K562 (cell line): Measurements from ENCODE around the gene TRMT1. TPM values are rescaled to one million over a fixed set of nuclear protein-coding genes. Genes with fewer than 3 reads are reported as not detected.

Experiments
- CREBBP ChIP-seq: IDR thresholded peaks from one replicate; pipeline ENCODE4 v1.6.1; 2012; ENCODE audit warnings: low read depth, mild to moderate bottlenecking, control low read depth, inconsistent platforms, low read length
- DACH1 ChIP-seq: fragments of 450-650 bp; IDR thresholded peaks from 2 replicates; pipeline ENCODE4 v1.6.1; 2018; ENCODE audit not compliant: partially characterized antibody
- GABPB2 ChIP-seq: fragments of 250-450 bp; sonication (Bioruptor Pico); conservative IDR thresholded peaks from 2 replicates; pipeline ENCODE4 v1.5.1; 2021; ENCODE audit warnings: mild to moderate bottlenecking
- HDAC1 ChIP-seq, 2 experiments: fragments of 450-650 bp; IDR thresholded peaks; 2 replicates each; pipeline ENCODE4 v1.6.1; 2016 to 2017; ENCODE audit warnings: inconsistent platforms in 1 of 2, mild to moderate bottlenecking in 1 of 2, moderate library complexity in 1 of 2
- HMG20A ChIP-seq: fragments of 450-650 bp; formaldehyde crosslinking; conservative IDR thresholded peaks from 2 replicates; pipeline ENCODE4 v1.4.0; 2020; ENCODE audit warnings: mild to moderate bottlenecking, mixed read lengths
- MAZ ChIP-seq, 2 experiments: fragments of 450-650 bp in 1 of 2; sonication (generic) in 1 of 2; formaldehyde crosslinking; IDR thresholded peaks in 1 of 2; conservative IDR thresholded peaks in 1 of 2; 2 replicates each; pipeline versions ENCODE4 v1.4.0 to v1.5.0; 2020; ENCODE audit warnings: mild to moderate bottlenecking in 1 of 2, missing genetic modification reagents in 1 of 2
- MIER1 ChIP-seq: fragments of 450-650 bp; IDR thresholded peaks from 2 replicates; pipeline ENCODE4 v1.6.1; 2016; ENCODE audit warnings: antibody characterized with exemption, mild to moderate bottlenecking, low read depth
- MNT ChIP-seq, 2 experiments: fragments of 450-650 bp; conservative IDR thresholded peaks; 2 replicates each; pipeline ENCODE4 v1.6.1; 2017; ENCODE audit warnings: mild to moderate bottlenecking in 2 of 2, moderate library complexity in 2 of 2
- SAP30 ChIP-seq: fragments of 200-600 bp; sonication (generic); IDR thresholded peaks from 2 replicates; pipeline ENCODE4 v1.6.1; 2012; ENCODE audit warnings: borderline replicate concordance, low read depth, mild to moderate bottlenecking, moderate library complexity, low read length, control low read depth, inconsistent platforms; ENCODE audit not compliant: insufficient read depth, poor library complexity, severe bottlenecking
- SRF ChIP-seq, 2 experiments: fragments of 250-450, 450-650 bp in 1 of 2; sonication (Bioruptor Pico) in 1 of 2; sonication (generic) in 1 of 2; formaldehyde crosslinking; IDR thresholded peaks; 2 replicates each; pipeline versions ENCODE4 v1.5.0 to v1.5.1; 2020 to 2022; ENCODE audit warnings: mild to moderate bottlenecking in 1 of 2, missing genetic modification reagents in 1 of 2
- STAT6 ChIP-seq: sonication (generic); formaldehyde crosslinking; IDR thresholded peaks from 2 replicates; pipeline ENCODE4 v1.8.1; 2023; ENCODE audit warnings: mild to moderate bottlenecking, missing genetic modification reagents
- XRCC5 ChIP-seq: fragments of 200-400 bp; formaldehyde crosslinking; IDR thresholded peaks from 2 replicates; pipeline ENCODE4 v1.6.1; 2017; ENCODE audit warnings: low read depth, mild to moderate bottlenecking, low read length
- ZNF3 ChIP-seq: fragments of 250-450 bp; sonication (Bioruptor Pico); IDR thresholded peaks from 2 replicates; pipeline ENCODE4 v1.5.0; 2021; ENCODE audit warnings: mild to moderate bottlenecking, moderate library complexity
- ZNF436 ChIP-seq: fragments of 250-450, 450-650 bp; sonication (Bioruptor Pico); formaldehyde crosslinking; IDR thresholded peaks from 2 replicates; pipeline ENCODE4 v1.7.0; 2020; ENCODE audit warnings: mild to moderate bottlenecking
- ZNF511 ChIP-seq: sonication (generic); formaldehyde crosslinking; IDR thresholded peaks from 2 replicates; pipeline ENCODE4 v1.8.0; 2022; ENCODE audit warnings: mild to moderate bottlenecking, missing genetic modification reagents
- ZNF609 ChIP-seq: sonication (generic); formaldehyde crosslinking; IDR thresholded peaks from 2 replicates; pipeline ENCODE4 v1.8.1; 2023; ENCODE audit warnings: missing genetic modification reagents, mild to moderate bottlenecking, borderline replicate concordance
- ZNF717 ChIP-seq: fragments of 250-450 bp; sonication (Bioruptor Pico); IDR thresholded peaks from 2 replicates; pipeline ENCODE4 v1.5.0; 2021
- polyA plus RNA-seq, 8 experiments: library from polyadenylated mRNA; depleted of rRNA in 4 of 8; stranded (reverse) in 5 of 8; unstranded in 3 of 8; fragments of >200 nt; fragmentation: Nextera tagmentation in 2 of 8; fragmentation: Illumina TruSeq in 1 of 8; extraction: Ambion mirVana in 2 of 8; extraction: Trizol in 1 of 8; gene quantifications; 2 replicates each; pipeline versions ENCODE4 v1.2.1 to v1.2.3, GENCODE V29; 2011 to 2014; ENCODE audit warnings: inconsistent platforms in 1 of 8, missing spikeins in 1 of 8
- total RNA-seq, 7 experiments: library from RNA; depleted of rRNA in 6 of 7; stranded (reverse); fragments of >200 nt in 6 of 7; fragmentation: Illumina TruSeq in 2 of 7; extraction: Trizol in 2 of 7; gene quantifications; 2 replicates each; pipeline versions ENCODE4 v1.2.1 to v1.2.3, GENCODE V29; 2011 to 2021; ENCODE audit warnings: low replicate concordance in 1 of 7

Gene TRMT1
- total and polyA plus RNA-seq, 9 of the 15 experiments (the other 6 are each of a cell fraction or from before 2014, with no cell fraction given) = 5.8 to 158 (median 54.3) TPM

GRCh38 chr19:13117772-13118423 lies 1.4 kb upstream of the TRMT1 start, which contains the start of gene NACC1 (continued):
- TF ChIP-seq MIER1 = 0 out of 2 replicates have a peak, but pooled peaks have one; percentile 48
- 0 out of 2 replicates have a peak, but pooled peaks have one; percentile 37 for TF ChIP-seq STAT6 (CRISPR knock-in tag)
- TF ChIP-seq ZNF511 (CRISPR knock-in tag) = no peak
- TF ChIP-seq SRF (CRISPR knock-in tag; IDR thresholded peaks at IDR 0.05) = no peak
- no peak for TF ChIP-seq CREBBP
- TF ChIP-seq XRCC5 = peak; percentile 96
- no peak for TF ChIP-seq HMG20A (CRISPR knock-in tag)
- no peak for TF ChIP-seq ZNF609 (CRISPR knock-in tag)
- TF ChIP-seq ZNF717 (CRISPR knock-in tag) = no peak
- TF ChIP-seq MAZ (CRISPR knock-in tag; conservative IDR thresholded peaks at IDR 0.05 in 1 of 2, IDR thresholded peaks at IDR 0.05 in 1 of 2) = peak; percentile 75 to 92
- TF ChIP-seq DACH1 = no peak
- 0 out of 4 replicates have a peak, but pooled peaks of 1 of the 2 experiments have one; percentile 6 for TF ChIP-seq HDAC1 (IDR thresholded peaks at IDR 0.05)
- TF ChIP-seq SAP30 = no peak
- peak; percentile 31 to 70; a peak in 3 of 4 replicates for TF ChIP-seq MNT (conservative IDR thresholded peaks at IDR 0.05)
- TF ChIP-seq ZNF436 (CRISPR knock-in tag) = no peak
- TF ChIP-seq ZNF3 (CRISPR knock-in tag) = no peak
- TF ChIP-seq GABPB2 = no peak
